GM19023 (cell line): Measurements from ENCODE around the gene C1QTNF4.
A peak's percentile ranks its signal among the peaks of the same experiment; 100 is the strongest.
"Not testable (repeated sequence)": the region's sequence is repeated elsewhere in the genome, so short reads cannot be mapped to it uniquely, and the experiment has no call there.

ENCODE experiments used
- ATAC-seq: cut with Tn5 transposase; IDR thresholded peaks from one replicate; pipeline ENCODE4 v1.9.1; 2021; ENCODE audit warnings: mild to moderate bottlenecking, moderate library complexity; ENCODE audit not compliant: unreplicated experiment

Gene C1QTNF4

GRCh38 chr11:47593934-47594855 lies at the start of gene C1QTNF4:
C1QTNF4 (minus strand) TSS chr11:47594411; CDS start chr11:47590810, 3,601 bp downstream.
- ATAC-seq, result no peak

- peak; percentile 90 for ATAC-seq
These were observed 48.1 kb upstream of the C1QTNF4 start, which contains the start of gene MTCH2 for GRCh38 chr11:47642099-47642855. MTCH2 (minus strand) TSS chr11:47642559; CDS start chr11:47642465, 94 bp downstream.

GRCh38 chr11:47641600-47642098 lies 47.4 kb upstream of the C1QTNF4 start:
- no peak for ATAC-seq

GRCh38 chr11:47640506-47640905 lies 46.3 kb upstream of the C1QTNF4 start:
- not testable (repeated sequence) for ATAC-seq

GRCh38 chr11:47636331-47636730 lies 42.1 kb upstream of the C1QTNF4 start:
- not testable (repeated sequence) for ATAC-seq

GRCh38 chr11:47631473-47631872 lies 37.3 kb upstream of the C1QTNF4 start:
- no peak for ATAC-seq

- ATAC-seq, result no peak
These were observed 33.8 kb upstream of the C1QTNF4 start for GRCh38 chr11:47628026-47628425.

- no peak for ATAC-seq
These were observed 32.0 kb upstream of the C1QTNF4 start for GRCh38 chr11:47626234-47626633.

- no peak for ATAC-seq
These were observed 26.7 kb upstream of the C1QTNF4 start for GRCh38 chr11:47620836-47621378.

- ATAC-seq, result no peak
These were observed 23.2 kb upstream of the C1QTNF4 start for GRCh38 chr11:47617417-47617809.

GRCh38 chr11:47616726-47617416 lies 22.7 kb upstream of the C1QTNF4 start:
- no peak for ATAC-seq

GRCh38 chr11:47615249-47615648 lies 21.0 kb upstream of the C1QTNF4 start:
- ATAC-seq, result no peak

- peak; percentile 74 for ATAC-seq
These were observed 17.2 kb upstream of the C1QTNF4 start for GRCh38 chr11:47611348-47611794.

GRCh38 chr11:47609675-47610074 lies 15.5 kb upstream of the C1QTNF4 start:
- no peak for ATAC-seq

- ATAC-seq, result no peak
These were observed 13.2 kb upstream of the C1QTNF4 start for GRCh38 chr11:47607380-47607779.

- no peak for ATAC-seq
These were observed 12.5 kb upstream of the C1QTNF4 start for GRCh38 chr11:47606731-47607130.

- no peak for ATAC-seq
These were observed 11.7 kb upstream of the C1QTNF4 start for GRCh38 chr11:47605921-47606320.

GRCh38 chr11:47603295-47603694 lies 9.1 kb upstream of the C1QTNF4 start:
- ATAC-seq, result no peak

- ATAC-seq, result no peak
These were observed 5.7 kb upstream of the C1QTNF4 start for GRCh38 chr11:47599902-47600301.

- ATAC-seq, result no peak
These were observed 1.8 kb upstream of the C1QTNF4 start for GRCh38 chr11:47595967-47596366.

- ATAC-seq, result no peak
These were observed 818 bp upstream of the C1QTNF4 start for GRCh38 chr11:47595029-47595428.
